Measurements from ENCODE around the gene PHF2. TPM values are rescaled to one million over a fixed set of nuclear protein-coding genes. Genes with fewer than 3 reads are reported as not detected.
A peak's percentile ranks its signal among the peaks of the same experiment; 100 is the strongest.

The PHF2 gene
- polyA plus RNA-seq, 1 experiment: 8.8 TPM

DNA sequence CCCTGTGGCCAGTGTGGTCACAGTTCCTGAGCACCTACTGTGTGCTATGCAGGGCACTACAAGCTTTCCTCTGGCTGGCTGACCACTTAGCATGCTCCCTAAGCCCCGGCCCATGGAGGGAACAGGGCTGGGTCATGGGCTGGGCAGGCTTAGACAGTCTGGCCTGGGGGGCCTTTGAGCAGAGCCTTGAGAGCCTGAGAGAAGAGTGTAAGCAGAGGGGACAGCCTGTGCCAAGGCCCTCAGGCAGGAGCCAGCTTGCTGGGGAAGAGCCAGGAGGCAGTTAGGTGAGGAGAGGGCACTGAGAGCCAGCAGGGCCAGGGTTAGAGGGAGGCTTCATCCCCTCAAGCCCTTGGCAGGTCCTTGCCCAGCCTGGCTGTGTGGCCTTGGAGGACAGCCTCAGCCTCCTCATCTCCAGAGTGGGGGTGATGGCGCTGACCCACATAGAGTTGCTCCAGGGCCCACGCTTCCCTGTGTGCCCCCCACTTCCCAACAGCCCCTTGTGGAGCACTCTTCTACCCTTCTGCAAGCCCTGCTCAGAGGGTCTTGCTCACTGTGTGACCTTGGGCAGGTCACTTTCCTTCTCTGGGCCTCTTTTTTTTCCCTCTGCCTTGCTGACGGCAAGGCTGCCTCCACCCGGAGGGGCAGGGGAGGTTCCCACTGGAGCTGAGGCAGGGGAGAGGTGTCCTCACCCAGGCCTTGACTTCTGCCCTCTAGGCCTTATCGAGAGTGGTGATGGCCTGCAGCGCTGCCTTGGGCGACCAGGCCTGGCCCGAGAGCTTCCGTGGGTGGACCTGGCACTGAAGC, 107.1 kb downstream of the PHF2 start:
- no peaks in the 10 kb centered on the region for H3K9me3 ChIP-seq (ENCODE audit: control insufficient read depth, insufficient read depth, low read length)
- DNase-seq (ENCODE audit: low read depth, low spot score): no peak
- H3K27me3 ChIP-seq (ENCODE audit: control insufficient read depth, insufficient read depth, low read length): no peaks in the 10 kb centered on the region
- H3K4me3 ChIP-seq (ENCODE audit: low read depth, low read length): no peak overlapping the region
- ChIA-PET POLR2A (no interaction called here), CTCF (interaction anchor here (0.8 to 5.8 kb wide), 7 partner anchors 10 to 529 kb away, joined by 3 to 73 read pairs (median 4); no protein-coding TSS in a partner anchor)
- no peak for TF ChIP-seq CTCF (IDR thresholded peaks at IDR 0.05; ENCODE audit: low read depth, low read length)
- no peak overlapping the region for H3K27ac ChIP-seq (ENCODE audit: low read depth, low read length)

DNA sequence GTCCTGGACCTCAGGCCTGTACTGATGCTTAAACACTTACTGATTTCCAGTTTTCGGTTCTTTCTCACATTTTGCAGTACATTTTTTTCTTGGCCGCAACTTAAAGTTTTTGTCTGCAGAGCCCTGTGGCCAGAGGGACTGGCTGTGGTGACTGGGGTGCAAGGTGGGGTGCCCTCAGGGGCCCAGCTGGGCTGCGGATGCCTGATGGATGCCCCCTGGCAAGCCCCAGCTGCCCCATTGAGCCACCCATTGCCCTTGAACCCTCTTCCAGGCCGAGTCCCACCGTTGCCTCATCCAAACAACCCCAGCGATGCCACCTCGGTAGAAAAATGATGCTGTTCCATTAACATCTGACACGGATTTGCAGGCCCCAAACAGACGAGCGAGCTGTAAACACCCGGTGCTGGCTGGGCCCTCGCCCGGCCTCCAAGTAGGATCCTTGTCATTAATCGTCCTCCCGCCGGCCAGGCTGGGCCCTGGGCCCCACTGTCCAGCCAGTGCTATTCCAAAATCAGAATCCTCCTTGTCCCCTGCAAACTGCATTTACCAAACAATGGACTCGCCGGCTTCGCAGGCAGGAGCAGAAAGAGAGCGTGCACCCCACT, 107.9 kb downstream of the PHF2 start:
- TF ChIP-seq CTCF (IDR thresholded peaks at IDR 0.05; ENCODE audit: low read depth, low read length): no peak
- Histone ChIP-seq H3K4me3 (ENCODE audit: low read depth, low read length) (no peak overlapping the region), H3K27ac (ENCODE audit: low read depth, low read length) (no peak overlapping the region), H3K9me3 (ENCODE audit: control insufficient read depth, insufficient read depth, low read length) (no peaks in the 10 kb centered on the region), H3K27me3 (ENCODE audit: control insufficient read depth, insufficient read depth, low read length) (no peaks in the 10 kb centered on the region)
- no peak for DNase-seq (ENCODE audit: low read depth, low spot score)
- ChIA-PET POLR2A (no interaction called here), CTCF (interaction anchor here (0.8 to 5.8 kb wide), 3 partner anchors 51 to 318 kb away, joined by 3 to 73 read pairs (median 5); no protein-coding TSS in a partner anchor)

DNA sequence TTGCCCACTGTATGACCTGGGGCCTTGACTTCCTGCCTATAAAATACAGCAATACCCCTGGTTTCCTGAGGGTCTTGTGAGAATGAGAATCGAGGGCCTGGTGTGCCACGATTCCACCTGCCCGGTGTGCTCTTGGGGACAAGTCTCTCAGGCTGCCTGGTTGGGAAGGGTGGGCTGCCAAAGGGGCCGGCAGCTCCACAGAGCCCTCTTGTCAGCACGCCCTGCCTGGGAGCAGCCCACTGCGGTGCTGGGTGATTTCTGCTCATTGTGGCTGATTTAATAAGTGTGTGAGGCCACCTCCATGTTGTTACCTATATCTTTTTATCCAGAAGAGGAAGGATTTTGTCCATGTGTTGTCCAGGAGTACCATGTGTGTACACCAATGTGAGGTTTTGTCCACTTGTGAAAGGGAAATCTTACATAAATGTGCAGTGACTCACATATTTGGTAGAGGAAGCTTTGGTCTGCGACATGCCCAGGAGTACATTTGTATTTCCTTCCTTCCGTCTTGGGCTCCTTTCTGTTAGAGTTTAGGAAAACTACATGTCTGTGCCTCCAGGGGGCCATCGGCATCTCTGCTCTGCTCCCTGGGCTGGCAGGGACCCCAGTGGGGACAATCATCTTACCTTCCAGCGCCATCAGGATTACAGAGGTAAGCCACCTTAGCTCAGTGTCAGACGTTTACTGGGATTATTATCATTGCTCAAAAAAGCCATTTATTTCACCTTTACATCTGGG, 108.6 kb downstream of the PHF2 start:
- ChIA-PET POLR2A (no interaction called here), CTCF (interaction anchor here (0.9 to 5.8 kb wide), 4 partner anchors 278 to 528 kb away, joined by 3 to 73 read pairs (median 5); no protein-coding TSS in a partner anchor)
- DNase-seq (ENCODE audit: low read depth, low spot score): no peak
- H3K9me3 ChIP-seq (ENCODE audit: control insufficient read depth, insufficient read depth, low read length): no peaks in the 10 kb centered on the region
- no peaks in the 10 kb centered on the region for H3K27me3 ChIP-seq (ENCODE audit: control insufficient read depth, insufficient read depth, low read length)
- no peak overlapping the region for H3K27ac ChIP-seq (ENCODE audit: low read depth, low read length)
- no peak overlapping the region for H3K4me3 ChIP-seq (ENCODE audit: low read depth, low read length)
- peak; percentile 45 for TF ChIP-seq CTCF (IDR thresholded peaks at IDR 0.05; ENCODE audit: low read depth, low read length)

- CTCF ChIA-PET: interaction anchor here (0.9 to 2.0 kb wide), 5 partner anchors 141 to 527 kb away, joined by 3 to 5 read pairs (median 3); no protein-coding TSS in a partner anchor
- Histone ChIP-seq H3K9me3 (ENCODE audit: control insufficient read depth, insufficient read depth, low read length) (no peaks in the 10 kb centered on the region), H3K27me3 (ENCODE audit: control insufficient read depth, insufficient read depth, low read length) (no peaks in the 10 kb centered on the region), H3K27ac (ENCODE audit: low read depth, low read length) (no peak overlapping the region), H3K4me3 (ENCODE audit: low read depth, low read length) (no peak overlapping the region)
- POLR2A ChIA-PET: no interaction called here
- TF ChIP-seq CTCF (IDR thresholded peaks at IDR 0.05; ENCODE audit: low read depth, low read length): no peak
- no peak for DNase-seq (ENCODE audit: low read depth, low spot score)
Measured at GRCh38 chr9:93686127-93686879, 109.9 kb downstream of the PHF2 start.

All from AG04450 (cell line).